Esophagus muscularis mucosa (tissue), 4 donors: Measurements from ENCODE around the gene CDH16. TPM values are rescaled to one million over a fixed set of nuclear protein-coding genes. Genes with fewer than 3 reads are reported as not detected.

Experiments
- DNase-seq: peaks from one replicate; pipeline ENCODE4 v3.0.0-alpha.2; 2017; ENCODE audit errors: extremely low spot score
- H3K27ac ChIP-seq, 4 donors: fragments of 200-600 bp; sonication (generic); replicated peaks in 1 of 4; 1 replicate in 3 of 4; 2 replicates in 1 of 4; pipeline ENCODE4 v1.5.1; 2016 to 2019; ENCODE audit warnings: mild to moderate bottlenecking in 1 of 4
- H3K27me3 ChIP-seq, 4 donors: fragments of 200-600 bp; sonication (generic); one replicate each; pipeline versions ENCODE4 v1.5.1 to v1.6.0; 2016 to 2019
- H3K36me3 ChIP-seq, 4 donors: fragments of 200-600 bp; sonication (generic); one replicate each; pipeline ENCODE4 v1.5.1; 2016 to 2019
- H3K4me1 ChIP-seq, 4 donors: fragments of 200-600 bp; sonication (generic); one replicate each; pipeline ENCODE4 v1.5.1; 2016 to 2019
- H3K4me3 ChIP-seq, 4 donors: fragments of 200-600 bp; sonication (generic); 1 replicate in 2 of 4; 2 replicates in 2 of 4; pipeline ENCODE4 v1.5.1; 2016 to 2019; ENCODE audit warnings: mild to moderate bottlenecking in 4 of 4, moderate library complexity in 1 of 4
- H3K9me3 ChIP-seq, 4 donors: fragments of 200-600 bp; sonication (generic); 1 replicate in 3 of 4; 2 replicates in 1 of 4; pipeline ENCODE4 v1.5.1; 2016 to 2019
- EP300 ChIP-seq: sonication (generic); formaldehyde crosslinking; IDR thresholded peaks from one replicate; pipeline ENCODE4 v1.6.1; 2017; ENCODE audit warnings: antibody characterized with exemption
- POLR2A ChIP-seq: fragments of 450-650 bp; IDR thresholded peaks from one replicate; pipeline ENCODE4 v1.6.1; 2017; ENCODE audit warnings: antibody characterized with exemption, moderate library complexity, mild to moderate bottlenecking, low read depth
- POLR2AphosphoS5 ChIP-seq, 2 donors: sonication (generic); formaldehyde crosslinking; IDR thresholded peaks; one replicate each; pipeline ENCODE4 v1.6.1; 2017; ENCODE audit warnings: antibody characterized with exemption in 2 of 2
- WGBS: methylation state at CpG from one replicate; pipeline ENCODE4 v1.1.5; 2018; 5-methylcytosine and 5-hydroxymethylcytosine counted together
- intact Hi-C: fragments of 100-400 bp; cut with DNase I; formaldehyde crosslinking; loops from one replicate; pipeline ENCODE4 v1.15.1; 2023
- total RNA-seq, 4 donors: library from RNA; depleted of rRNA; stranded (reverse); fragments of >200 nt; gene quantifications; one replicate each; pipeline versions ENCODE4 v1.1.0 to v1.2.1, GENCODE V29; 2016
- TF ChIP-seq, protein P1 (sequence below), 3 experiments: fragments of 200-600 bp in 2 of 3; fragments of 450-650 bp in 1 of 3; sonication (generic) in 2 of 3; IDR thresholded peaks; one replicate each; pipeline ENCODE4 v1.5.1; 2017 to 2019; ENCODE audit warnings: antibody characterized with exemption in 3 of 3, mild to moderate bottlenecking in 2 of 3, moderate library complexity in 1 of 3

CDH16 gene
- total RNA-seq, 4 donors from 2014 or later, result 0.52 TPM; not detected in 3

DNA sequence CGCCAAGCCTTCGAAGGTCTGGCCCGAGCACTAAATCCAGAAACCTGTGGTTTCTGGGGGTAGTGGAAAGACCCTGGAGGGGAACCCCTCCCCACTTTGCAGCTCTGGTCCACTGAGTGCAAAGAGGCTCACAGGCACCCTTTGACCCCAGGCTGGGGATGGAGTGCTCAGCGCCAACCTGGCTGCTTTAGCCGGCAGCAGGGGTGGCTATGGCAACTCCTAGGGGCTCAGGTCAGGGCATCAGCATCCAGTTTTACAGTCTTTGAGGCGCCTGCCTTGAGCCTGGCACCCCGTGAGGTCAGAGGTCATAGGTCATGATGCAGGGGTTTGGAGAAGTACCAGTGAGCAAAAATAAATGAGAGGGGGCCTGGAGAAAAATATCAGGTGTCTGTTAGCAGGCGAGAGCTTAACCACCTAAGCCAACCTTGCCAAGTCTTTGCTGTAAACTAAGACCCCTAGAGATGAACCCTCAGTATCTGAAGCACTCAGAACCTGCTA lies 56.6 kb downstream of the CDH16 start:
- Histone ChIP-seq H3K4me3 (no peak overlapping the region), H3K27ac (no peak overlapping the region), H3K27me3 (no peaks in the 10 kb centered on the region), H3K4me1 (peaks cover 6 to 15% (median 14%) of the 10 kb centered on the region in 4 donors), H3K9me3 (no peaks in the 10 kb centered on the region), H3K36me3 (no peaks in the 10 kb centered on the region)
- WGBS, result 91% methylated on average over 6 of the region's 8 CpGs
- no peak for DNase-seq
- TF ChIP-seq, protein P1, sequence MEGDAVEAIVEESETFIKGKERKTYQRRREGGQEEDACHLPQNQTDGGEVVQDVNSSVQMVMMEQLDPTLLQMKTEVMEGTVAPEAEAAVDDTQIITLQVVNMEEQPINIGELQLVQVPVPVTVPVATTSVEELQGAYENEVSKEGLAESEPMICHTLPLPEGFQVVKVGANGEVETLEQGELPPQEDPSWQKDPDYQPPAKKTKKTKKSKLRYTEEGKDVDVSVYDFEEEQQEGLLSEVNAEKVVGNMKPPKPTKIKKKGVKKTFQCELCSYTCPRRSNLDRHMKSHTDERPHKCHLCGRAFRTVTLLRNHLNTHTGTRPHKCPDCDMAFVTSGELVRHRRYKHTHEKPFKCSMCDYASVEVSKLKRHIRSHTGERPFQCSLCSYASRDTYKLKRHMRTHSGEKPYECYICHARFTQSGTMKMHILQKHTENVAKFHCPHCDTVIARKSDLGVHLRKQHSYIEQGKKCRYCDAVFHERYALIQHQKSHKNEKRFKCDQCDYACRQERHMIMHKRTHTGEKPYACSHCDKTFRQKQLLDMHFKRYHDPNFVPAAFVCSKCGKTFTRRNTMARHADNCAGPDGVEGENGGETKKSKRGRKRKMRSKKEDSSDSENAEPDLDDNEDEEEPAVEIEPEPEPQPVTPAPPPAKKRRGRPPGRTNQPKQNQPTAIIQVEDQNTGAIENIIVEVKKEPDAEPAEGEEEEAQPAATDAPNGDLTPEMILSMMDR (IDR thresholded peaks at IDR 0.05), result no peak
- no peak for TF ChIP-seq EP300
- intact Hi-C loops, result no loop called here

DNA sequence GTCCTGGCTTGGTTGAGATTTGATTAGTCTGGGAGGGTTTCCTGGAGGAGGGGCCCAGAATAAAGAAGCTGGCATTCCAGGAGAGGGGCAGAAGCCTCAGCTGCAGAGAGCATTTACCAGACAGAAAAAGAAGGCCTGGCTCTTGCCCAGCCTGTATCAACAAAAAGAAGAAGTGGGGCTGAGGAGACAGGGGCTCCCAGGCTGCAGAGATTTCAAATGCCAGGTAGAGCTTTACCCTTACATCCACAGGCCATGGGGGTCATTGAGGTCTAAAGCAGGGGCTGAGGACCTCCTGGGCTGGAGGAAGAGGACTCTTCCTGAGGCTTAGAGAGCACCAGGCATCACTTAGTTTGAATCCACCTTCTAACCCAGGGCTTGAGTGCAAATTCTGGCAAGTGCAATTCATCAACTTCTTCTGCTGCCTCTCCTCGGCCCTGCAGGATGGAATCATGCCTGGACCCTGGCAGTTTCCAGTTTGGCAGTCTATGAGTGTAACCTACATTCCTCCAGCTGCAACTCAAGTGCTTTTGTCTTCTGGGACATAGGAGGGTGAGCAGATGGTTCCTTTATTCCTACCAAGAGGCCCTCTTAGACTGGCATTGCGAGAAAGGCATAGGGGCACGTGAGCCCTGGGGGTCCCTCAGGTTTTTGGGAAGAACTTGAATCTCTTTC lies 59.2 kb downstream of the CDH16 start:
- H3K4me1 ChIP-seq, result peaks cover 6 to 15% (median 14%) of the 10 kb centered on the region in 4 donors
- WGBS, result 64% methylated on average over 3 of the region's 3 CpGs
- intact Hi-C loops, result no loop called here
- H3K4me3 ChIP-seq, result no peak overlapping the region
- no peaks in the 10 kb centered on the region for H3K27me3 ChIP-seq
- no peak for TF ChIP-seq POLR2A
- TF ChIP-seq EP300, result no peak
- no peak for TF ChIP-seq POLR2AphosphoS5 (IDR thresholded peaks at IDR 0.05)
- TF ChIP-seq, protein P1 (IDR thresholded peaks at IDR 0.05), result no peak
- H3K36me3 ChIP-seq, result no peaks in the 10 kb centered on the region
- no peak for DNase-seq
- H3K27ac ChIP-seq, result no peak overlapping the region
- H3K9me3 ChIP-seq, result no peaks in the 10 kb centered on the region

DNA sequence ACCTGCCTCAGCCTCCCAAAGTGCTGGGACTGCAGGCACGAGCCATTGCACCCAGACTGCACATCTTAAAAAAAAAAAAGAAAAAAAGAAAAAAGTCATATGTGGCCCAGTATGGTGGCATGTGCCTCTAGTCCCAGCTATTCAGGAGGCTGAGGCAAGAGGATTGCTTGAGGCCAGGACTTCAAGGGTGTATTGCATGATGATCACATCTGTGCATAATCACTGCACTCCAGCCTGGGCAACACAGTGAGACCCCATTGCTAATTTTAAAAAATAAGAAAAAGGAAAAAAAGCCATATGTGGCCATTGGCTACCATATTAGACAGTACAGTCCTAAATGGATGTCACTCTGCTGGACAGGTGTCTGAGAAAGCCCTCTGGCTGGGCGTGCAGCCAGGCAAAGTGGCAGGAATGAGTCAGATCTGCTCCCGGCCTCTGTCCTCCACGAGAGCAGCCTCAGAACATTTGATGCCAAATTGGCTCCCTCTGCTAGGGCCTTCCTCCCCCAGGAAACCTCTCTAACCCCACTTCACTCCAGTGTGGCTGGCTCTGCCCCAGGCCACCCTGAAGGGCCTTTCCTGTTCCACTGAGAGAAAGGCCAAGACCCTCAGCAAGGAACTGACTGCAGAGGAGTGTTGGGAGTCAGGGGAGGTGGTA lies 59.8 kb downstream of the CDH16 start:
- 56% methylated on average over 2 of the region's 4 CpGs for WGBS
- H3K36me3 ChIP-seq, result no peaks in the 10 kb centered on the region
- H3K9me3 ChIP-seq, result no peaks in the 10 kb centered on the region
- no peak for DNase-seq
- TF ChIP-seq POLR2A (no peak), POLR2AphosphoS5 (IDR thresholded peaks at IDR 0.05) (no peak), EP300 (no peak)
- TF ChIP-seq, protein P1 (IDR thresholded peaks at IDR 0.05), result no peak
- peaks cover 6 to 15% (median 14%) of the 10 kb centered on the region in 4 donors for H3K4me1 ChIP-seq
- H3K27ac ChIP-seq, result no peak overlapping the region
- intact Hi-C loops, result no loop called here
- H3K4me3 ChIP-seq, result no peak overlapping the region
- H3K27me3 ChIP-seq, result no peaks in the 10 kb centered on the region

Other genes with a start within 250 kb of the CDH16 start
- 10 to 100 TPM in 3 of 4 donors, 1 to 10 TPM in 1; 9.8 to 19.8 (median 15.0) TPM for gene CMTM4, start 222.1 kb downstream of the CDH16 start, total RNA-seq
- gene DYNC1LI2, start 167.3 kb downstream of the CDH16 start, total RNA-seq, result 100 to 1,000 TPM; 167 to 203 (median 186) TPM
- not detected for gene TERB1, start 117.3 kb downstream of the CDH16 start, total RNA-seq
- gene NAE1, start 87.9 kb downstream of the CDH16 start, total RNA-seq, result 10 to 100 TPM; 32.7 to 50.7 (median 42.4) TPM
- under 1 TPM in 1 of 4 donors, not detected in 3; 0.33 TPM for gene CA7, start 74.5 kb downstream of the CDH16 start, total RNA-seq
- 1 to 10 TPM; 5.5 to 9.3 (median 7.6) TPM for gene PDP2, start 38.4 kb downstream of the CDH16 start, total RNA-seq
- gene RRAD, start 6.7 kb upstream of the CDH16 start, total RNA-seq, result 10 to 100 TPM; 36.4 to 64.9 (median 55.4) TPM
- 100 to 1,000 TPM in 1 of 4 donors, 10 to 100 TPM in 3; 83.1 to 101 (median 95.5) TPM for gene CIAO2B, start 15.5 kb upstream of the CDH16 start, total RNA-seq
- 10 to 100 TPM; 22.0 to 29.7 (median 26.8) TPM for gene CES2, start 16.6 kb upstream of the CDH16 start, total RNA-seq
- gene CES3, start 42.4 kb upstream of the CDH16 start, total RNA-seq, result under 1 TPM in 3 of 4 donors, not detected in 1; 0.23 to 0.42 (median 0.33) TPM
- 1 to 10 TPM; 2.7 to 4.0 (median 3.3) TPM for gene CES4A, start 69.7 kb upstream of the CDH16 start, total RNA-seq
- 10 to 100 TPM; 20.6 to 39.8 (median 30.6) TPM for gene CBFB, start 110.3 kb upstream of the CDH16 start, total RNA-seq
- 10 to 100 TPM; 11.4 to 23.7 (median 17.1) TPM for gene PHAF1, start 191.1 kb upstream of the CDH16 start, total RNA-seq
- gene B3GNT9, start 232.1 kb upstream of the CDH16 start, total RNA-seq, result 10 to 100 TPM; 17.4 to 26.1 (median 19.2) TPM
- gene TRADD, start 241.0 kb upstream of the CDH16 start, total RNA-seq, result 10 to 100 TPM; 26.6 to 53.4 (median 42.7) TPM
- gene FBXL8, start 241.1 kb upstream of the CDH16 start, total RNA-seq, result 10 to 100 TPM; 10.3 to 22.1 (median 15.1) TPM
- 10 to 100 TPM; 27.3 to 61.9 (median 41.1) TPM for gene HSF4, start 245.9 kb upstream of the CDH16 start, total RNA-seq